Embryonic facial prominence (tissue), 1 donor: ENCODE data around the gene KLHDC1.

ENCODE experiments used
- DNase-seq: peaks from one replicate; pipeline ENCODE4 v3.0.0-alpha.2; 2016; ENCODE audit errors: extremely low spot score

The KLHDC1 gene

DNA sequence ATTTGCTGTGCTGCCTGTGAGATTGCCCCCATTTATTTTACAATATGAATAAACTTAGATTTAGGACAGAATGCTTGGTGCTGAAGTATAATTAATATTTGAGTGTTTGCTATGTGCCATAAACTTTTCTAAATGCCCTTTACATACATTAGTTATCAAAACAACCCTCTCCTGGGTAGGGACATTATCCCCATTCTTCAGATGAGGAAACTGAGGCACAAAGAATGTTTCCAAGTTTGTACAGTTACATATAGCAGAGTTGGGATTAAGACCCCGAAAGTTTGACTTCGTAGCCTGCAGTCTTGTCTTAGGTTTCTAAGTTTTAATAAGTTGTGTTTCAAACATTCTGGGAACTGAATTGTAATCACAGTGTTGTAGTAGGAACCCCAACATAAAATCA is 93.4 kb downstream of the KLHDC1 start:
- DNase-seq, result no peak

DNA sequence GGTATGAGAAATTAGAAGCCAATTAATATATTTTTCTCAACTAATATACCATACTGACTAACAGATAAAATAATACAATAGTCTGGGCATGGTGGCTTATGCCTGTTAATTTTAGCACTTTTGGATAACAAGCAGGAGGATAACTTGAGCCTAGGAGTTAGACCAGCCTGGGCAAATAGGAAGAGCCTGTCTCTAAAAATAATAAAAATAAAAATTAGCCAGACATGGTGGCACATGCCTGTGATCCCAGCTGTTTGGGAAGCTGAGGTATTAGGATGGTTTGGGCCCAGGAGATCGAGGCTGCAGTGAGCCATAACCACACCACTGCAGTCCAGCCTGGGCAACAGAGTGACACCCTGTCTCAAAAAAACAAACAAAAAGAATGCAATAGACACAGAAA is 99.7 kb downstream of the KLHDC1 start:
- no peak for DNase-seq

DNA sequence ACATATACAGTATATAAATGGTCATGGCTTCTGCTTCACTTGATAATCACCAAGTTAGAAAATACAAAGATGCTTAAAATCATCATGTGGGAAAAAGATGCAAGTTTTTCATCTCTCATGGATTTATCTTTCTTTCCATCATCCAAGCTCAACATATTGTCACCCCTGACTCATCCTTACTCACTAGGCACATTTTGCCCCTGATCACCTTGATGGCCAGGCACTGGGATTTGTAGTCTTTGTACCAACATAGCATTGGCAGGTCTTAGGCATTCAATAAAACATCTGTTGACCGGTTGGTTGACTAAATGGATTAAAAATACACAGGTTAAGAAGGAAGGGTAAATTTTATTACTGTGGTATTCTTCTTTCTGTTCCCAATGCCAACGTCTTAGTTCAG is 103.1 kb downstream of the KLHDC1 start:
- no peak for DNase-seq
